GM10266 (cell line): Measurements from ENCODE around the gene GPC6.

ENCODE experiments used
- DNase-seq: peaks from one replicate; pipeline ENCODE4 v3.0.0; 2012; ENCODE audit errors: extremely low spot score
- CTCF ChIP-seq: IDR thresholded peaks from 2 replicates; pipeline ENCODE4 v1.5.1; 2012; ENCODE audit warnings: mild to moderate bottlenecking, low read depth; ENCODE audit not compliant: control insufficient read depth, insufficient read depth; ENCODE audit errors: missing control alignments

Gene GPC6

GRCh38 chr13:93420887-93421286 lies 194.3 kb downstream of the GPC6 start:
- DNase-seq = no peak
- TF ChIP-seq CTCF = no peak

GRCh38 chr13:93422980-93423543 lies 196.5 kb downstream of the GPC6 start:
- TF ChIP-seq CTCF = no peak
- DNase-seq = no peak

- no peak for TF ChIP-seq CTCF
- DNase-seq = no peak
Measured at GRCh38 chr13:93425411-93425810, 198.8 kb downstream of the GPC6 start.

GRCh38 chr13:93430381-93430780 lies 203.8 kb downstream of the GPC6 start:
- no peak for DNase-seq
- no peak for TF ChIP-seq CTCF

GRCh38 chr13:93435651-93436050 lies 209.0 kb downstream of the GPC6 start:
- no peak for TF ChIP-seq CTCF
- DNase-seq = no peak

GRCh38 chr13:93437081-93437480 lies 210.5 kb downstream of the GPC6 start:
- no peak for TF ChIP-seq CTCF
- no peak for DNase-seq

- DNase-seq = no peak
- no peak for TF ChIP-seq CTCF
Measured at GRCh38 chr13:93446238-93446637, 219.6 kb downstream of the GPC6 start.
